ENCODE data around the gene RXFP2.

The RXFP2 gene

DNA sequence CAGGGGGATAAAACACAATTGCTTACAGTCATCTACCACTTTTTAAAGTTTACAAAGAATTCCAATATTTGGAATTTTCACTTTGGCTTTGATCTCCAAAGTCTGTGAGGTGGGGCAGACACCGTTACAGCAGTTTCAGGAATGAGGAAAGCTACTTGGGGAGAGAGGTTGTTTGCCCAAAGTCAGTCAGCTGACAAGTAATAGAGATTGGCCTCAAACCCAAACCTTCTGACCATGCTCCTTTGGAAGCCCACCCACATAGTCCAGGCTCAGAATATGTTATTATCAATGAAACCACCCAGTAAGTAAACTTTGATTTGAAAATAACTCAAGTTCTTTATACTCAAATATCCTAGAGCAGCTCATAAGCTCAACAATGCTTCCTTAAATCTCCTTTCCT is 29.0 kb downstream of the RXFP2 start:
- no peak for DNase-seq

DNA sequence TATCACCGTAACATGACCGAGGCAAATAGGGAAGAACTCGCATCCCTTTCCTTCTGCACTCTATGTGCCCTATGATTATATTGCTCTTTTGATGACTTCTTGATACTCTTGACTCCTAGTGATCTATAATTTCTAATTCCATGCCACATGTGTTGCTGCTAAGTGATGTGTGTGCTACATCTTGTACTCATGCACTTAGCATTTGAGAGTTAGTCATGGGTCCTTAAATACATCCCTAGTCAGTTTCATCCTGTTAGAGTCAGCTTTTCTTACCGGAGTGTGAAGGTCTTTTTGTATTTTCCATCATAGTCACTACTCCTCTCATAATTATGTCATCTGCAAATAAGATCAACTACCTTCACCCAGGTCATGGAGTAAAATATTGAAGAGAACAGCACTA is 30.2 kb downstream of the RXFP2 start:
- DNase-seq = no peak

DNA sequence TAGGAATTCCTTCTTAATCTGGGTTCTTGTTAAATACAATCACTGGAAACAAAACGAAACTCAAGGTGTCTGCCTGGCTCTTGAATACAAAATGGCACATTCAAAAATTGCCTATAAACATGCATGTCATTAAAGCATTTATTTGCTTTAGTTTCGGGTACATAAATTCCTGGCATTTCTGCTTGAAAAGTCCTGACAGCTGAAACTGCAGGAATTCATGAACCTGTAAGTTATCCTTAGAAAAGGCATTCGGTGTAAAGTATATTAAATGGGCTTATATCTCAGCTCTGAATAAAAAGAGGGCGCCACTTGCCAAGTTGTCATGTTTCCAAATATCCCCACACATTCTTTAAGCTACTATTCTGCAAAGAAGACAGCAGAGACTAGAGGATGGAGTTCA is 32.9 kb downstream of the RXFP2 start:
- DNase-seq = no peak

DNA sequence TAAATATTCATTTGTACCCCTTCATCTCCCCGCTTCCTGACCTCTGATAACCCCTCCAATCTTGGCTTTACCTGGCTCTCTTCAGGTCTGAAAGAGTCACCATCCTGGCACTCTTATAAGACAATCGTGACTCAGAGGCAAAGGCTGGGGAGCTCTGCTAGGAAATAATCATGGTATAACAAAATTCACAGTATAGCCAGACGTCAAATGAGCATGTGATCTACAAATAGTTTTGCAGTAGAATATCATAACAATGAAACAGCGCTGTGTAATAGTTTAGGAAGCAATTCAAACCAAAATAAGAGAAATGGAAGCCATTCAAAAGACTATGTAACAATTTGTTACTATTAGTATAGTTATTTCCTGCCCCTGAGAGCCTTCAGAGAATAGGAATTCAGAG is 34.2 kb downstream of the RXFP2 start:
- DNase-seq = no peak

DNA sequence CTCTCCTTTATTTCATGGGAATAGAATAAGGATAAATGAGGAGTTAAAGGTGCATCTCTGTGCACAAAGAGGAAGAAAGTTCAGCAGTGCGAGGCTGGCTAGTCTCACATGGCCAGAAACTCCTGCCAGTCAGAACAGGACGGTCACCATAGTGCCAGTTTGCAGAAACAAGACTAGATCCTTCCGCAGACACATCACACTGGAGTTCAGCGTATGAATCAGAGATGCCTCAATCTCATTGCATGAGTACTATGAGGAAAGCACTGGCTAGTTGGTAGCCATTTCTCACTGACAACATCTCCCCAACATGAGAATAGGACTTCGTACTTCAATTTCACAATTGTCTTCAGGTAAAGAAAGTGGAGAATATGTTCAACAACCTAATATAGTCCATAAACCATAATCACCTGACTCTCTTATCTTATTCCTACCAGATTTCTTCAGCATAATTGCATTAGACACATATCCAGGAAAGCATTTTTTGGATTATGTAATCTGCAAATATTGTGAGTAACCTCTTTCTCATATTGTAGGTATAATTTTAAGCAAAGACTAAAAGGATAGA is 34.9 kb downstream of the RXFP2 start:
- DNase-seq = no peak

DNA sequence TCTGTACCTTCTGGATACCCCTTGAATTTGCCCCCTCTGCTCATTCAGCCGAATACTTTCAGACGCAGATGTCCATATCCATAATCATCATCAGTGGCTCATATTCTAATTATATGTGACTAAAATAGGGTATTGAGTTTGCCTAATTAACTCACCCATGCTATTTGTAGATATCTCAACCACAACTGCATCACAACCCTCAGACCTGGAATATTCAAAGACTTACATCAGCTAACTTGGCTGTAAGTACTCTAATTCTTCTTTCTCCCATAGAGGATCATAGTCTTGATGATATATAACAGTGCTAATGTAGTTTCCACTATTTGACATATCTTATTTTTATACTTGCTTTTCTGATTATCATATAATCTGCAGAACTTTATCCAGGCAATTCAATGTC is 35.8 kb downstream of the RXFP2 start:
- no peak for DNase-seq

DNA sequence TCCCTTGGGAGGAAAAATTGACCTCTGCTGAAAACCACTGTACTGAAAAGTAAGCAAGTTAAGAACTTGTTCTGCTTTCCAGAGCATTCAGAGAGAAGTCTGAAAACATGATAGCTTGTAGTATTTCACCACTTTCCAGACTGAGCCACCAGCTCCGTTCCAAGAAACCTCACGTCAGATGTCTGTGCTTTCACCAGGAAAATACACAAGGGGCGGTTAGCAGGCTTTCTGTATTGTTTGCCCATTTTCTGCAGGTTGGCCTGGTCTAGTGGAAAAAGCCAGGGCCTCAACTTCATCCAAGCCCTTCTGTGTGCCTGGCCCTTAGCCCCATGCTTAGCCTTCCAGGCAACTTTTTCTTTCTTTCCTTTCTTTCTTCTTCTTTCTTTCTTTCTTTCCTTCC is 36.4 kb downstream of the RXFP2 start:
- no peak for DNase-seq

DNA sequence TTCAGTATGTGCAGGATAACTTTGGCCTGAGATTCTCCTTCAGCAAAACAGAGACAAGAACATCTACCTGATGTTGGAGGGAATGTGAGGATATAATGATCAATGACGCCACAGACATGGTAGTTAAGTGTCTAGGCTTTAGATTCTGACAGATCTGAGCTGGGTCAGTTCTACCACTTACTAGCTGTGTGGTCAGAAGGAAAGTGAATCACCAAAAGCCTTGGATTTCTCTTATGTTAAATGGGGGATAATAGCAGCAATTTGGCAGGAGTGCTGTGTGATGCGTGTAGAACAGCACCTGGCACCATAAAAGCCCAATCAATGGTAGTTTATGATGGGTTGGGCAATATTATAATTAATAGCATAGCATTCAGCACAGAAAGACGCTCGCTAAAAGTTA is 41.7 kb downstream of the RXFP2 start:
- no peak for DNase-seq

DNA sequence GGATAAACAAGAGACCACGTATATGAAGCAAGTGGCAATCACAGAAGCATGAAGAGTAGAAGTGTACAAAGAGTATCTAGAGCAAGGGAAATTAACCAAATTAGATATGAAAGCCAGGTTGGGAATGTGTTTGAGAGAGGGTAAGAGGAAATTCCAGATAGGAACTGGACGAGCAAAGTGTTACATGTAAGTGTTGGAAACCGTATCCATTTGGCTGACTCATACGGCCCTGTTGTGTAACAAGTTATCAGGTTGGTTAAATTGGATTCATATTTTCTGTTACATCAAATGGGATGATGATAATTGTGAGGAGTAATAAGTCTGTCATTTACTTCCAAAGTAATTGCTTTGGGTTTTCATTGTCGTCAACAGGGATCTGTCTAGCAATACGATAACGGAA is 46.7 kb downstream of the RXFP2 start:
- DNase-seq = no peak

DNA sequence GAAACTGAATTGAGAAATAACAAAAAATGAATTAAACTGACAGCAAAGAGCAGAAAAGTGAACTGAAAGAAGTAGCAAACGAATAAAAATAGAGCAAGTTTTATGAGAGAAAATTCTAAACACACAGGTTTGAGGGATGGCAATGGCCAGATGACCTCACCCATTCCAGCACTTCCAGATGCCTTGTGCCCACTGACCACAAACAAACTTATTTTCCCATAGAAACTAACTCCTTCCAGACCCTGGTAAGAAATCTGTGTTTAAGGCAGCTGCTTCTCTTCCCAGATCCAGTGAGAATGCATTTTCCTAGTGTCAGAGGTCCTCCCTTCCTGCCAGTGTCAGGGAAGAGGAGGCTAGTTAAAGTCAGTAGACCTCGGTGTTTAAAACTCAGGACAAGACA is 51.7 kb downstream of the RXFP2 start:
- DNase-seq = no peak

DNA sequence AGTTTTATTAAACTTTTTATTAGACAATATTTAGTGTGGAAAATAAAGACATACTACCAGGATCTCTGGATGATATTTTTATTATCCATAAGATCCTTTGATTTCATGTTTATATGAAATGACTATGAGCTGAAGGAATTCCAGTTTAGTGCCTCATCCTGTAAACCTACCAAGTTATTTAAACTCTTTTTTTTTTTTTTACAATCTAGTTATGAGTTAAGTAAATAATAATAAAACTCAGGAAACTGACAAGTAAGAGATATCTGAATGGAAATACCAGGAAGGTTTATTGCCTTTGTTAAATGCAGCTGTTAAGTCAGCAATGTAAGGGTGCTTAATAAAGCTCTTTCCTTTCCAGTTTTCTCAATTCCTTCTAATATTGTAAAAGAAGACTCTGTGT is 53.9 kb downstream of the RXFP2 start:
- DNase-seq = no peak

DNA sequence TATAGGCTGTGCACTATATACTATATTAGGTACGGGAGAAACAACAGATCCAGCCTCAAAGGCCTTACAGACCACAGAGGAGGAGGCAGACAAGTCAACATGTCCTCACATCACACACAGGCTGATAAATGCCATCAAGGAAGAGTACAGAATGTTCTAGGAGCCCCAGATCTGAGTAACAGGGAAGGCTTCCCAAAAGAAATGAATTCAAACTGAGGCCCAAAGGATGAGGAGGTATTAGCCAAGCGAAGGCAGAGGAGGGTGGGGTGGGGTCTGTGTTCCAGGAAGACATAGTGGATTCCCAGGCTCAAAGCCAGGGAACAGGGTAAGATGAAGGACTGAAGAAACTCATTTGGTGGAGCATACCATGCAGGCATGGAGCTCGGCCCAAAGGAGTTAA is 55.1 kb downstream of the RXFP2 start:
- DNase-seq = no peak

DNA sequence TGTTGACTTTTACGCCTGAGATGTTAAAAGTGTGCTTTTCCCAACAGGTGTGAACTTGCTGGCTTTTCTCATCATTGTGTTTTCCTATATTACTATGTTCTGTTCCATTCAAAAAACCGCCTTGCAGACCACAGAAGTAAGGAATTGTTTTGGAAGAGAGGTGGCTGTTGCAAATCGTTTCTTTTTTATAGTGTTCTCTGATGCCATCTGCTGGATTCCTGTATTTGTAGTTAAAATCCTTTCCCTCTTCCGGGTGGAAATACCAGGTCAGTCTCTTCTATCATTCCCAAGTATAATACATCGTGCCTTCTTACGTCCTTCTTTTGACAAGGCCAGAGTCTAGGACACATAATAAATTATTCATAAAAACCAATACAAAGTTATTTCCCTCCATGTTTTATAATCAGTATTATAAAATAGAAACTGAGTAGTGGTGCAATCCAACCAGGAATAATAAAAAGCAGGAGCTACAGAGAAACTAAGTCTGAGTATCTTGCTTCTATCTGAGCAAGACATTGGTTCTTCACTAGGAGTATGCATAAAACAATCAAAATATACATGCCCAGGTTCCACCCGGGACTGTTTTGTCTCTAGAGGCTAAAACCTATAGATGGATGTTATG is 57.9 kb downstream of the RXFP2 start:
- DNase-seq = no peak

DNA sequence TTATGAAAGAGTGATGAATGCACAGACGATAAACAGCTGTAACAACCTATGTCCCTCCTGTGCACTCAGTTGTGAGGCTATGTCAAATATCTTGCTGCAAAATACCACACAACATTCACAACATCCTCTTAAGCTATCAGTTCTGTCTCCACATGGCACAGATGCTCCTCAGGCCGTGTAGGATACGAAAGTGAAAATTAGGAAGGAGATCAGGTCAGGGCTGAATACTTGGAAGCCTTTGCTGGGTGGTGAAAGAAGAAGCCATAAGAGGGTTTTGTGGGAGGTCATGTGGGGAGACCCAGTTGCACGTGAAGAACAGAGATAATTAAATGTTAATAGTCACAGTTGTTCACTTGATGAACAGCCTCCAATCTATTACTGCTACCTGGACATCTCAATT is 58.9 kb downstream of the RXFP2 start:
- no peak for DNase-seq

DNA sequence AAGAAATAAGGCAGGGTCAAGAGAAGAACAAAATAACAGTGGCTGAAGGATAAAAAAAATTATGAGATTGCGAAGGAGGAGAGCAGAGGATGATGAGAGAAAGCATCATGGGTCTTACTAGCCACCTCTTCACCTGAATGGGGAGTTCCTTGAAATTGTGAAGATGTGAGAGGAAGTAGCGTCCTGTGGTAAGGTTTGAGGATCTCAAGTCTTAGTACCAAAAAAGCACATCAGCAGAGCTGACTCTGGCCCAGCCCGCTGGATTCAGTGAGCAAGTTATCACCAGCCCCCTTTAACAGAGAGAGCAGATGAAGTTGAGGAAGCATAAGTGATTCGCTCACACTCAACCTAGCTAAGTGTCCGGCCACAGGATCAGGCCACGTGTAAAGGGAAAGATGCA is 61.8 kb downstream of the RXFP2 start:
- DNase-seq = no peak

DNA sequence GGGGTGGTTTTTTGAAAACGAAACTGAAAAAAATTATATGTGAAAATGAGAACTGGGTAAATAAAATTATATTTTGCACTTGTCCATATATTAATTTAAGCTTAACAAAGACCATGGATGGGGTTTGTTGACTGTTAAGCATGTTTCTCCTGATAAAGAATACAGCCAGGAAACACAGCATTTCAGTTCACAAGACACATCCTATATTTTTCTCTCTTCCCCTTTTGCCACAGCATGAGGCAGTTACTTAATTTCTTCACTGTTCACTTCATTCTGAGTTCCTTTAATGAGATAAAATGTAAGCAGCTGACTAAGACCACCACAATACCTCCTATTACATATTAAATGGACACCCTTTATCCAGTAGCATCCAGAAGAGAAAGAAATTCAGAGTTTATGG is 64.0 kb downstream of the RXFP2 start:
- no peak for DNase-seq

DNA sequence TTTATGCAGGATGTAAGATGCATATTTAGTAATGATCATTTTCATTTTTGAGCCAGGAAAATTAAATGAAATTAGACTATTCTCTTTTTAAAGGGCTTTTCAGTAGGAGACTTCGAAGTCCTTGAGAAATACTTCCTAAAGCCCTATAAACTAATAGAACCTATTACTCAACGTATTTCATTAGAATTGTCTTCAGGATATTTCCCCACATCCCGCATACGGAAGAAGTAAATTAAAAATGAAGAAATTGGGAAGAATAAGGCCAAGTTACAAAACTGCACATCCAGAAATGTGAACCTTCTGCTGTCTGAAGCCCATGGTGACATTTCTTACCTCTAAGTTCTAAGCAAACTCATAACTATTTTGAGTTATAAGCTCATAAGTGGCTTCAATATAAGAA is 66.5 kb downstream of the RXFP2 start:
- no peak for DNase-seq

DNA sequence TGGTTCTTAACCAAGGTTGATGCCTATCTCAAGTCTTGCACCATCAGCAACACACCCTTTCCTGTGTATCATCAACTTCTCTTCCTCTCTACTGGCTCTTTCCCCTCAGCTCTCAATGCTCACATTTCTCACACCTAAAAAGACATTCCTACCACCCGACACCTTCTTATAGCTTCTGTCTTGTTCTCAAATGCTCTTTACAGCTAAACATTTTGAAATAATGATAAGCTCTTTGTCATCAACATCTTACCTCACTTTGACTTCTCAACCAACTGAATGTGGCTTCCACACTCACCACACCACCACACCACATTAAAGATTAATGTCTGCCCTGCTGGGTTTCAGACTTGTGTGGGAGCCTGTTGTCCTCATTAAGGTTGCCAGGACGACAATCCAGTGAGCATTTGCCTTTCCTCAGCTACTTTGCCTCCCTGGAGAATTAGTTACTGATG is 67.8 kb downstream of the RXFP2 start:
- DNase-seq = no peak

DNA sequence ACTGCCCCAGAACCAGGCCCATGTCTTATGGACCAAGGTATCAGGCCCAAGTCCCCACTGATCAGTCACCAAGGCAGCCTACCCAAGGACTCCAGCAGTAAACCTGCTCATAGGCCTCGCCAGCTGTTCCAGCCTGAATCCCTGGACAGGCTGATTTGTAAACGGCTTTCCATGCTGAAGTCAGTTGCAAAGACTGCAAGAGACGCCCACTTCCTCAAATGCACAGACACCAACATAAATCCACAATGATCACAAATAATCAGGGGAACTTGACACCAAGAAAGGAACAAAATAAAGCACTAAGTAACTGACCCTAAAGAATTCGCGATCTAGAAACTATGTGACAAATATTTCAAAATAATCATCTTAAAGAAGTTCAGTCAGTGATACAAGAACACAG is 75.2 kb downstream of the RXFP2 start:
- DNase-seq = no peak

DNA sequence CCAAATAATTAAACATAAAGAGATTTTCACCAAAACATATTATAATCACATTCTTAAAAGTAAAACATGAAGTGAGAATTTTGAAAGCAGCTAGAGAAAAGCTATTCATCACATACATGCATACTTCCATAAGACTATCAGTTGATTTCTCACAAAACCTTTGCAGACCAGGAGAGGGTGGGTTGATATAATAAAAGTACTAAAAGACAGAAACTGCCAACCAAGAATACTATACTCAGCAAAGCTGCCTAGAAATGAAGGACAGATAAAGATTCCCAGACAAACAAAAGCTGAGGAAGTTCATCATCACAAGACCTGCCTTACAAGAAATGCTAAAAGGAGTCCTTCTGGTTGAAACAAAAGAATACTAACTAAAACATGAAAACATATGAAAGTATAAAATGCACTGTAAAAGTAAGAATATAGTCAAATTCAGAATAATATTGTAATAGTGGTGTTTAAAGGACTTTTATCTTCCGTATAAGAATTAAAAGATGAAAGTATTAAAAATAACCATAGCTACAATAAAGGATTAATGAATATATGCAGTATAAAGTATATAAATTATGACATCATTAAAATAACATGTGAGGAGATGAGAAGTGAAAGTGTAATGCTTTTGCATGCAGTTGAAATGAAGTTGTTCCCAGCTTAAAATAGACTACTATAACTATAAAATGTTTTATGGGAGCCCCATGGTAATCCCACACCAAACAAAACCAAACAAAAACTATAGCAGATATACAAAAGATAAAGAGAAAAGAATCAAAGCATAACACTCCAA is 76.2 kb downstream of the RXFP2 start:
- no peak for DNase-seq

DNA sequence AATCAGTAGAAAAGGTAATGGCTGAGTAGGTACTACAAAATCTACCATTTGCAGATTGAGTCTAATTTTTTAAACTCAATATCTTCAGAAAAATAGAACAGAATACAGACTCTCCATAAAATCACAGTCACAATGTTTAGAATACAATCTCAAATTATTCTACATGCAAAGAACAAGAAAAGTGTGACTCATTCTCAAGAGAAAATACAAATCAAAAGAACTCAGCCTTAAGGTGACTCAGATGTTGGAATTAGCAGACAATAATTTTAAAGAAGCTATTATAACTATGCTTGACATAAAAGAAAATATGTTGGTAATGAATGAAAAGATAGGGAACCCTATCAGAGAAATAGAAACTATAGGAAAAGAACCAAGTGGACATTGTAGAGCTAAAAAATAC is 78.9 kb downstream of the RXFP2 start:
- DNase-seq = no peak

DNA sequence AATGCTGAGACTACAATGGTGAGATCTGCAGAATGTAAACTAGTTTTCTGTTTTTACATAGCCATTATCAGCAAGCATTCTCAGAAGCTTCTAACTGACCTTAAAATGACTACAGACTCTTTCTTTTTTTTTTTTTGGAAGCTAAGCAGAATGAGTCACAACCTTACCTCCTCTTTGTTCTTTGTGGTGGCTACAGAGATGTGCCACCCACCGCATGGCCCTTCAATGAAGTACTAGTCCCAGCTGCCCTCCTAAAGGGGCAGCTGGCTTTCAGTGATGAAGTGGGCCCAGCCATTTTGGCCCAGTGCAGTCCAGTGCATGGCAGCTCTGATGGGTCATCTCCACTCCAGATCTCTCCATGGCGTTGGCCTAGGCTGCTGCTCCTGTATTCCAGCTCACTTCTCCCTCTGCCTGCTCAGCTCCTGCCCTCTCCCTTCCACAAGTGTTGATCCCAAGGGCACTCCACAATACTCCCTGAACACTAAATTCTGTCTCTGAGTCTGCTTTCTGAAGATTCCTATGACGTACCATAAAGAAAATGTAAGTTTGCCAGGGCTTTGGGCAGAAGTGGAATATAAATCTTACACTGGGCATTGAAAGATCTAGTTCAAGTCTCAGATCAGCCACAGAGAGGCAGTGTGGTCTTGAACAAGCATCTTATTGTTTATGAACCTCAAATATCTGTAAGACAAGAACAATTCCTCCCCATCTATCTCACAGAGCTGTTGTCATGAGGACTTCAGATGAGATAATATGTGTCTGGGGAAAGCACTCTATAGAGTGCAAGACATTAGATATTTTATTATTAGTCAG is 85.6 kb downstream of the RXFP2 start:
- DNase-seq = no peak

DNA sequence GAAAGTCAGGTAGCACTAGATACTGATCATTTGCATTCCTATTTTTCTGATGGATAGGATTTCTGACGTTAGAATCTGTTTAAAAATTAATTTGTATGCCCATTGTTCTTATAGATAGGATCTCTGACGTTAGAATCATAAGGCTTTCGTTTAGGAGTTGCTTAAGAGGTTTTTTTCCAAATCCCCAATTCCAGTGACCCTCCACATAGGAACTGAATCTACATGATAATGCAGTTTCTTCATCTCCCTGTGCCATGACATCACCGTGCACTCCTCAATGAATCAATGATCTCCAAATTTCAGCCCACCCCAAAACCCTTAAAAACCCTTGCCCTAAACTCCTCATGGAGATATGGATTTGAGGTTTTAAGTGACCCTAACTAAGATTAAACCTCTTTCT is 87.2 kb downstream of the RXFP2 start:
- DNase-seq = no peak

DNA sequence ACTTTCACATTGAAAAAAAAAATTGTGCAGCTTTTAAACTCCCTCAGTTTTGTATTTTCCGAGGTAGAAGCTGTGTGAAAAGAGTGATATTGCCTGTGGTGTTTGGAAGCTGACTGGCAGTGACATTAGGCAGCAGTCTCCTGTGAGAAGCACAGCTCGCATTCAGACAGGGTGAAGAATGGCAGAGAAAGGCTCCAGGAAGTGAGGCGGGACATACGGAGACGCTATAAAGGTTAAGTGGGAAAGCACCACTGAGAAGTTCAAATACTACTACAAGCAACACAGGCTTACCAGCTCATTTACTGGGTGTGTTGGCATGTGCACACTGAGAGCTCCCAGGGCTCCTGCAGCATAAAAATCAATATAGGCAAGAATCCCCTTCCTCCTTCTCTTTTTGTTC is 88.4 kb downstream of the RXFP2 start:
- DNase-seq = no peak
